Peyer's patch (tissue), 4 donors: ENCODE data around the gene TMEM176A.

Experiments
- POLR2A ChIP-seq, 2 donors: fragments of 450-650 bp; IDR thresholded peaks; one replicate each; pipeline ENCODE4 v1.5.1; 2017; ENCODE audit warnings: antibody characterized with exemption in 2 of 2, mild to moderate bottlenecking in 2 of 2, moderate library complexity in 2 of 2
- TF ChIP-seq, protein P1 (sequence below), 6 experiments: fragments of 450-650 bp in 4 of 6; fragments of 200-600 bp in 2 of 6; sonication (generic) in 1 of 6; IDR thresholded peaks; one replicate each; pipeline ENCODE4 v1.5.1; 2017 to 2019; ENCODE audit warnings: antibody characterized with exemption in 6 of 6, mild to moderate bottlenecking in 3 of 6, moderate library complexity in 1 of 6

DNA sequence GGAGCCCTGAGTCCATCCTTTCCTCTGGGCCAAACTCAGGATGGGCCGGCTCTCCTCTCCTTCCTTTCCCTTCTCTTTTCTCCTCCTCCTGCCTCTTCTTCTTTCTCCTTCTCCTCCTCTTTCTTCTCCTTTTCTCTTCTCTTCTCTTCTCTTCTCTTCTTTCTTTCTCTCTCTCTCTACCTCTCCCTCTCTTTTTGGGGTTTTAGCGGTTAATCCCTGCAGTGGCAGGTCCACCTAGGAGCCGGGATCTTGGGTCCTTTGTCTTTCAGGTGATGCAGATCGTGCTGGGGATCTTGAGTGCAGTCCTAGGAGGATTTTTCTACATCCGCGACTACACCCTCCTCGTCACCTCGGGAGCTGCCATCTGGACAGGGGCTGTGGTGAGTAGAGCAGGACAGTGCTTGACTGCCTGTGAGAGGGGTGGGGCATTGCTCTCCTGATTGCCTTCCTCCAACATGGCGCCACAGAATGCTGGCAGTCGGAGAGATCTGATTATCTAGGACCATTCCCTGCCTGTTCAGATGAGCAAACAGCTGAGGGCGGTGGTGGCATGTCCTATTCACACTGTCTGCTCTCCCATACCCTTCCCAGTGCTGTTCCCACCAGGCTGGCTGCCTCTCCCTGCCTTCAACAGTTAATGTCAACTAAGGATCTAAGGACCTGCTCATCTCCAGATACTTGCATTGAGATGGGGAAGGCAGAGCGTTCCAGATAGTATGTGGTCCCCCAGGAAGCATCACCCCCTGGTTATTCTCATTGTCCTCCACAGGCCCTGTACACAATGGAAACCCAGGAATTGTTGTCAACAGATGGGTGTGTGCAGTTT is 1.6 kb downstream of the TMEM176A start:
- TF ChIP-seq, protein P1, sequence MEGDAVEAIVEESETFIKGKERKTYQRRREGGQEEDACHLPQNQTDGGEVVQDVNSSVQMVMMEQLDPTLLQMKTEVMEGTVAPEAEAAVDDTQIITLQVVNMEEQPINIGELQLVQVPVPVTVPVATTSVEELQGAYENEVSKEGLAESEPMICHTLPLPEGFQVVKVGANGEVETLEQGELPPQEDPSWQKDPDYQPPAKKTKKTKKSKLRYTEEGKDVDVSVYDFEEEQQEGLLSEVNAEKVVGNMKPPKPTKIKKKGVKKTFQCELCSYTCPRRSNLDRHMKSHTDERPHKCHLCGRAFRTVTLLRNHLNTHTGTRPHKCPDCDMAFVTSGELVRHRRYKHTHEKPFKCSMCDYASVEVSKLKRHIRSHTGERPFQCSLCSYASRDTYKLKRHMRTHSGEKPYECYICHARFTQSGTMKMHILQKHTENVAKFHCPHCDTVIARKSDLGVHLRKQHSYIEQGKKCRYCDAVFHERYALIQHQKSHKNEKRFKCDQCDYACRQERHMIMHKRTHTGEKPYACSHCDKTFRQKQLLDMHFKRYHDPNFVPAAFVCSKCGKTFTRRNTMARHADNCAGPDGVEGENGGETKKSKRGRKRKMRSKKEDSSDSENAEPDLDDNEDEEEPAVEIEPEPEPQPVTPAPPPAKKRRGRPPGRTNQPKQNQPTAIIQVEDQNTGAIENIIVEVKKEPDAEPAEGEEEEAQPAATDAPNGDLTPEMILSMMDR (IDR thresholded peaks at IDR 0.05): no peak
- no peak for TF ChIP-seq POLR2A (IDR thresholded peaks at IDR 0.05)
